ENCODE data around the gene PNMA8A. TPM values are rescaled to one million over a fixed set of nuclear protein-coding genes. Genes with fewer than 3 reads are reported as not detected.

PNMA8A gene
- total RNA-seq, 1 donor from 2014 or later: 11.8 TPM

- Histone ChIP-seq H3K36me3 (ENCODE audit: control insufficient read depth, insufficient read depth, low read length) (no peaks in the 10 kb centered on the region), H3K4me3 (ENCODE audit: low read depth, low read length) (no peak overlapping the region), H3K27me3 (ENCODE audit: control insufficient read depth, insufficient read depth, low read length) (no peaks in the 10 kb centered on the region)
- no peak for TF ChIP-seq CTCF (IDR thresholded peaks at IDR 0.05; ENCODE audit: insufficient read depth, low read length, poor library complexity, severe bottlenecking)
- no peak for DNase-seq (ENCODE audit: low read depth)
These were observed 7.1 kb upstream of the PNMA8A start for GRCh38 chr19:46478356-46478986.

GRCh38 chr19:46475986-46476385 lies 4.6 kb upstream of the PNMA8A start:
- Histone ChIP-seq H3K4me3 (ENCODE audit: low read depth, low read length) (no peak overlapping the region), H3K27me3 (ENCODE audit: control insufficient read depth, insufficient read depth, low read length) (no peaks in the 10 kb centered on the region), H3K36me3 (ENCODE audit: control insufficient read depth, insufficient read depth, low read length) (no peaks in the 10 kb centered on the region)
- DNase-seq (ENCODE audit: low read depth): no peak
- no peak for TF ChIP-seq CTCF (IDR thresholded peaks at IDR 0.05; ENCODE audit: insufficient read depth, low read length, poor library complexity, severe bottlenecking)

- no peak for DNase-seq (ENCODE audit: low read depth)
- TF ChIP-seq CTCF (IDR thresholded peaks at IDR 0.05; ENCODE audit: insufficient read depth, low read length, poor library complexity, severe bottlenecking): no peak
- Histone ChIP-seq H3K36me3 (ENCODE audit: control insufficient read depth, insufficient read depth, low read length) (no peaks in the 10 kb centered on the region), H3K27me3 (ENCODE audit: control insufficient read depth, insufficient read depth, low read length) (no peaks in the 10 kb centered on the region), H3K4me3 (ENCODE audit: low read depth, low read length) (no peak overlapping the region)
These were observed 2.8 kb upstream of the PNMA8A start for GRCh38 chr19:46474211-46474610.

GRCh38 chr19:46472592-46472991 lies 1.2 kb upstream of the PNMA8A start:
- Histone ChIP-seq H3K27me3 (ENCODE audit: control insufficient read depth, insufficient read depth, low read length) (no peaks in the 10 kb centered on the region), H3K4me3 (ENCODE audit: low read depth, low read length) (no peak overlapping the region), H3K36me3 (ENCODE audit: control insufficient read depth, insufficient read depth, low read length) (no peaks in the 10 kb centered on the region)
- no peak for TF ChIP-seq CTCF (IDR thresholded peaks at IDR 0.05; ENCODE audit: insufficient read depth, low read length, poor library complexity, severe bottlenecking)
- no peak for DNase-seq (ENCODE audit: low read depth)

- H3K4me3 ChIP-seq (ENCODE audit: low read depth, low read length): peak overlapping the region; percentile 42
- TF ChIP-seq CTCF (IDR thresholded peaks at IDR 0.05; ENCODE audit: insufficient read depth, low read length, poor library complexity, severe bottlenecking): no peak
These were observed 614 bp upstream of the PNMA8A start for GRCh38 chr19:46471811-46472543.

More at GRCh38 chr19:46471811-46472543, 614 bp upstream of the PNMA8A start:
- DNase-seq (ENCODE audit: low read depth): no peak
- Histone ChIP-seq H3K27me3 (ENCODE audit: control insufficient read depth, insufficient read depth, low read length) (no peaks in the 10 kb centered on the region), H3K36me3 (ENCODE audit: control insufficient read depth, insufficient read depth, low read length) (no peaks in the 10 kb centered on the region)
